SK-N-DZ (cell line): ENCODE data around the gene NLRP13.

Source experiments
- DNase-seq: peaks from one replicate; pipeline ENCODE4 v3.0.0-alpha.2; 2015; ENCODE audit warnings: low spot score

The NLRP13 gene

DNA sequence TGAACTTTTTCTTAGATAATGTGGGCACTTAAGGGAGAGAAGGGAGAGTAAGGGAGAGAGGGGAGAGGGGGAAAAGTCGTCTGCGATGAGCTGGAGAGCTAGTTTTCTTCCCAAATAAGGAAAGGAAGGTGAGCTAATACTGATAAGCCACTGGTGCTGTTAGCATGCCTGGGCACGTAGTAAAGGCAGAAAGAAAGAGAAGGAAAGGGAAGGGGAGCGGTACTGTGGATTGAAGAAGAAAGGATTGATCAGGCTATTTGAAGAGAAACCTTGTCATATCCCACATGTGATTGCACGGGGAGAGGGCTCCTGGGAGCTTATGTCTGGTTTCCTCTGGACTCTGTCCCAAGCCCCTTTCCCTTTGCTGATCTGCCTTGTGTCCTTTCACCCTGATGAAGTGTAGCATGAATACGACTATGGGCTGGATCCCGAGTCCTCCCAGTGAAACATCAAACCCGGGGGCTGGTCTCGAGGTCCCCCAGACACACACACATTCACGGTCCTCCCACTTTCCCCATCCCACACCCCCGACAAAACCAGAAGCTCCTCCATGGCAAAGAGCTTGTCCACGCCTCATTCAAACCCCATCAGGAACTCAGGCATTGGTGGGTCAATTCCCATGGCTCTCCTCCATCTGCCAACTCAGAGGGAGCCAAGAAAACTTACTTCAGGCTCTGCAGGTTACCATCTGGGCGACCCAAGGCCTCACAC lies 30.6 kb downstream of the NLRP13 start:
- DNase-seq = no peak

DNA sequence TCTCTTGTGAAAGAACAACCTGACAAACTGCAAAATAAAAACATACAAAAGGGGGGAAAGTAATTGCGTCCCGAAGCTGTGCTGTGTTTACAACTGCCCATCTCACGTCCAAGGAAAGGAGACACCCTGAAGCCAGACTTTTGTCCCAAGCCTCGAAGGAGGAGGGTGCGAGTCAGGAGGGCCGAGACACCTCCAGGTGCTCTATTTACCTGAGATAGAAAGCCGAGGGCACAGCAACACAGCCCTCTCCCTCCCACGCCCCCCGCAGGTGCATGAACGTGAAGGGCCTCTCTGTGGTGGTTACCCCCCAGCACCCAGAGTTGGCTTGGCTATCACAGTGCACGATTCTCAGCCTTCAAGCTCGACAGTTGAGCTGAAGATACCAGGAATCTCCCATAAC lies 33.2 kb downstream of the NLRP13 start:
- DNase-seq = no peak

DNA sequence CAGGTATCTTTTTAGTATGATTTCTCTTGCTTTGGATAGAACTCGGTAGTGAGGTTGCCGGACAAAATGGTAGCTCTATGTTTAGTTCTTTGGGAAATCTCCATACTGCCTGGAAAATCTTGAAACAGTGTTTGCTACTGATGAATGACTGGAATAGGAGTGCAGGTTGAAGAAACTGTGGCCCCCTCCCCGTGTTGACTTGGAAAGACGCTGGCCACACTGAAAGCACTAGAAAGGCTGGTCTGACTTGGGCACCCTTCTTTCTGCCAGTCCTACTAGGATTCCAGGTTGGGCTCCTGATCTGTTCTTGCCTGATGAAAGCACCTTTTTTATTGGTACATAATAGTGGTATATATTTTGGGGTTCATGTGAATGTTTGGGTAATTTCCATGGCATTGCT lies 49.5 kb downstream of the NLRP13 start:
- no peak for DNase-seq

DNA sequence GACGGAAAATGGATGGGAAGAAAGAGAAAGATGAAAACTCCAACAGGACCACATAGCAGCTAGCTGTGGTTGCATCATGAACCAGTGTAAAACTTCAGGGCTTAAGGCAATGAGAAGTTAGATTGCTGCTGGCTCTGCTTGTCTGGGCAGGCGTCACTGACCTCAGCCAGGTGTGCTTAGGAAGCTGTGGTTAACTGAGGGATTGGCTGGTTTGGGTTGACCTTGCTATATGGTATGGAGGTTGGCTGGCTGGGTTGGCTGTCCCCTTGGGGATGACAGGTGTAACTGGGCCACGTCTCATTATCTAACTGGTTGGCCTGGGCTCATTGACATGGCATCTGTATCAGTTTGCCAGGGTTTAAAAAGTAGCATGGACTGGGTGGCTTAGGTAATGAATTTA lies 54.9 kb downstream of the NLRP13 start:
- no peak for DNase-seq

DNA sequence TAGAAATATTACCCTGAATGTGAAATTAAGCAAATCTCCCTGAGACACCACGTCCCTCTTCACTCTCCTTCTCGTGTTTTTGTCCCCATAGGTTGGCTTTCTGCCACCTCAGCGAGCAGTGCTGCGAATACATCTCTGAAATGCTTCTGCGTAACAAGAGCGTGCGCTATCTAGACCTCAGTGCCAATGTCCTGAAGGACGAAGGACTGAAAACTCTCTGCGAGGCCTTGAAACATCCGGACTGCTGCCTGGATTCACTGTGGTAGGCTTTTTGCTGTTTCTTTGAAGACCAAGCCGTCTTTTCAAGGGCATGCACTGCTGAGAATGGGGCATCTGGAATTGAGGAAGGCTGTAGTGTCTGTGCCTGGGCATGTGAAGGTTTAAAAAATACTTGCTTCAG lies 61.4 kb downstream of the NLRP13 start:
- no peak for DNase-seq

DNA sequence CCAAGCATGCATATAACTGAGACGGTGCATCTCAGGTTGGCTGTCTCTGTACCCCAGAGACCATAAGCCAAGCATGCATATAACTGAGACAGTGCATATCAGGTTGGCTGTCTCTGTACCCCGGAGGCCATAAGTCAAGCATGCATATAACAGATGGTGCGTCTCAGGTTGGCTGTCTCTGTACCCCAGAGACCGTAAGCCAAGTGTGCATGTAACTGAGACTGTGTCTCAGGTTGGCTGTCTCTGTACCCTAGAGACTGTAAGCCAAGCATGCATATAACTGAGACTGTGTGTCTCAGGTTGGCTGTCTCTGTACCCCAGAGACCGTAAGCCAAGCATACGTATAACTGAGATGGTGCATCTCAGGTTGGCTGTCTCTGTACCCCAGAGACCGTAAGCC lies 65.0 kb downstream of the NLRP13 start:
- no peak for DNase-seq

DNA sequence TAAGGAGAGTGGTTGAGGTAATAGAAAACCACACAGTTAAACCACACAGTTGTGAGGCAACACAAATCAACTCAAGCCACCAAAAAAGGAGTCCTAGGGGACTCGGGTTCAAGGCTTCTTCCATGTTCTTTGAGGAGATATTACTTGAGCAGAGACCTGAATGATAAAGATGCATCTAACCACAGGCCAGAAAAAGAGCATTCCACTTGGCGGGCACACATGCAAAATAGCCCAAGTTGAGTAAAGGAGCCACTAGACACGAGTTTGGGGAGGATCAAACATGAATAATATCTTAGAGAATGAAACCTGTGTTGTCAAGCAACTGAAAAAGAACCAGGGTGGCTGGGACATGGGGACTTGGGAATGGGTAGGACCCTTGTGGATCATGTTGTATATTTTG lies 65.6 kb downstream of the NLRP13 start:
- DNase-seq = no peak

DNA sequence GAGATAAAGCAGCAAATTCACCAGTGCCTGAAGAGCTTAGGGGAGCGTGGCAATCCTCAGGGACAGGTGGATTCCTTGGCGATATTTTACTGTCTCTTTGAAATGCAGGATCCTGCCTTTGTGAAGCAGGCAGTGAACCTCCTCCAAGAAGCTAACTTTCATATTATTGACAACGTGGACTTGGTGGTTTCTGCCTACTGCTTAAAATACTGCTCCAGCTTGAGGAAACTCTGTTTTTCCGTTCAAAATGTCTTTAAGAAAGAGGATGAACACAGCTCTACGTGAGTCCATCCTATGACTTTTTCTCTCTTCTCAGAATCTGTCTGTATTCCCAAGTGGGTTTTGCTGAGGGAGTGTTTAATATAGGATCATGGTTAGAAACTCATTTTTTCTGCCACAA lies 73.2 kb downstream of the NLRP13 start:
- no peak for DNase-seq

DNA sequence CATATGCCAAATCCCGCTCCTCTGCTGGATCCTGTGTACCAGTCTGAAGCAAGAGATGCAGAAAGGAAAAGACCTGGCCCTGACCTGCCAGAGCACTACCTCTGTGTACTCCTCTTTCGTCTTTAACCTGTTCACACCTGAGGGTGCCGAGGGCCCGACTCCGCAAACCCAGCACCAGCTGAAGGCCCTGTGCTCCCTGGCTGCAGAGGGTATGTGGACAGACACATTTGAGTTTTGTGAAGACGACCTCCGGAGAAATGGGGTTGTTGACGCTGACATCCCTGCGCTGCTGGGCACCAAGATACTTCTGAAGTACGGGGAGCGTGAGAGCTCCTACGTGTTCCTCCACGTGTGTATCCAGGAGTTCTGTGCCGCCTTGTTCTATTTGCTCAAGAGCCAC lies 73.7 kb downstream of the NLRP13 start:
- no peak for DNase-seq

DNA sequence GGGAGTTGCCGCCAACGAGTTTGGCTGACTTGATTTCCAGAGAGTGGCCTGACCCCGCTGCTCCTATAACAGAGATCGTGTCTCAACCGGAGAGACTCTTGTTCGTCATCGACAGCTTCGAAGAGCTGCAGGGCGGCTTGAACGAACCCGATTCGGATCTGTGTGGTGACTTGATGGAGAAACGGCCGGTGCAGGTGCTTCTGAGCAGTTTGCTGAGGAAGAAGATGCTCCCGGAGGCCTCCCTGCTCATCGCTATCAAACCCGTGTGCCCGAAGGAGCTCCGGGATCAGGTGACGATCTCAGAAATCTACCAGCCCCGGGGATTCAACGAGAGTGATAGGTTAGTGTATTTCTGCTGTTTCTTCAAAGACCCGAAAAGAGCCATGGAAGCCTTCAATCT lies 74.2 kb downstream of the NLRP13 start:
- no peak for DNase-seq

DNA sequence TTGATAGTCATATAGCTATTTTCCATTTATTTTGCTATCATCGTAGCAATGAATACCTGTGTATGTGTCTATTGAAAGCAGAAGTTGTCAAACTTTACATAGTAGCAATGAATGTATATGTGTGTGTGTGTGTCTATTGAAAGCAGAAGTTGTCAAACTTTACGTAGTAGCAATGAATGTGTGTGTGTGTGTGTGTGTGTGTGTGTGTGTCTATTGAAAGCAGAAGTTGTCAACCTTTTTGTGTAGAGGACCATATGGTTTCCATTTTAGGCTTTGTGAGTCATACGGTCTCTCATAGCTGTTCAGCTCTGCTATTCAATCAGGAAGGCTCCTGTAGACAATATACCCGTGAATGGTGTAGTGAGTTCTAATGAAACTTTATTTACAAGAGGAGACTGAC lies 75.0 kb downstream of the NLRP13 start:
- DNase-seq = no peak

DNA sequence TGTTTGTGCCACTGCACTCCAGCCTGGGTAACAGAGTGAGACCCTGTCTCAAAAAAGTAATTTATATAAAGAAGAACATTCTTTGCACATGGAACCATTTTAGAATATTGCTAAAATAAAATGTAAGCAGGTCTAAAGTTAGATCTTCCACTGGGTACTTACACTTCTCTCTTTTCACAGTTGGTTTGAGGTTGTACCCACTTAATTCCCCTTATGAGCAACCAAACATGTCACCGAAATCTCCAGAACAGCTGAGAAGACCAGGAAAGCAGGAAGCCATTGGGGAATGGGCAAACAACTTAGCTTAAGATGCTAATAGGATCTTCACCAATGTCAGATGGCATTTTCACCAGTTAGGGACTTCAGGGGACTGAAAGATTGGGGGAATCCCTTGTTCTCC lies 77.0 kb downstream of the NLRP13 start:
- no peak for DNase-seq
